Activated CD4-positive, alpha-beta T cell treated with anti-CD3 and anti-CD28 coated beads, Interleukin-2, amount 50 U/mL, for 16 hours (primary cell): Measurements from ENCODE around the gene LOXL1.

Experiments used
- DNase-seq: peaks from one replicate; pipeline ENCODE4 v3.0.0-alpha.2; 2020

Gene LOXL1

DNA sequence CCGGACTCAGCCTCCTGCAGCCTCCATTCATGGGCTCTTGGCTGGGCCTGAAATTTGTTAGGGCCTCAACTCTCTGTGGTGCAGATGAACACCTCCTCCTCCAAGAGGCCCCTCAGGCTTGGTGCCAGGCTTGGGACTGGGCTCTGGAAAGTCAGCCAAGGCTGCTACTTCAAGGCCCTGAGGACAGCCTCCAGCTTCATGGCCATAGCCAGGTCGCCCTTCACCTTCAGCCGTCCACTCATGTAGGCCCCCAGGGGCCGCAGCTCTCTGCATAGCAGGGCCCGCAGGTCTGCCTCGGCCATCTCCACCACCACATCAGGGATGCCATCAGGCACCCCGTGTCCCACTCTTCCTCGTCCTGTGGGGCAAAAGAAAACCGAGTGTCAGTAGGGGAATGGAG lies 57.5 kb downstream of the LOXL1 start:
- DNase-seq: no peak

DNA sequence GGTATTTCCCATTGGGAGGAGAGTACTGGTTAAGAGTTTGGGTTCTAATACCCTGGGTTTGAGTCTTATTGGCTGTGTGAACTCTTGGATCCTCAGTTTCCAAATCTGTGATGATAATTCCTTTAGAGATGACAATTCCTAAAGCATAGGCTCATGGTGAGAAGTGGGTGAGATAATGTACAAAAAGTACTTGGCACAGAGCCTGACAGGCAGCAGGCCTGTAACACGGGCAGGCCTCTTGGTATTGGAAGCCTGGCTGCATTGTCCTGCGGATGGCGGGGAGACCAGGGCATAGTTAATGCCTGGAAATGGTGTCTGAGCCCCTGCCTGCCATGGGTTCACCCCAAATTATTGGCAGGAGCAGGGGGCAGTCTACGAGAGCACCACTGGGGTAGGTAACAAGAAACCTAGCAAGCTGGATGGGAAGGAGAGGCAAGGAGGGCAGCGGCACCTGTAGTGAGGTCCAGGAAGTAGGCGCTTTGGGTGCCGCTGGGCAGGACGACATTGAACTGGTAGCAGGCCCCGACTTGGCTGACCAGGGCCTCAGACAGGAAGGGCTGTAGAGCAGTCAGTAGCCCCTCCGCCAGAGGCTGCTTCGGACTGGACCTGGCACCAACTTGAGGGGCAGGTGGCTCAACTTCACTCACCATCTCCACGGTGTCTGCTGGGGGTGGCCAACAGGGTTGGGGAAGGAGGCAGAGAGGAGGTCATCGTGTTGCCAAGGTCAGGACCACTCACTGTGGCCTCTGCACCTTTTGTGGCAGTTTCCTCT lies 58.1 kb downstream of the LOXL1 start:
- DNase-seq: no peak

DNA sequence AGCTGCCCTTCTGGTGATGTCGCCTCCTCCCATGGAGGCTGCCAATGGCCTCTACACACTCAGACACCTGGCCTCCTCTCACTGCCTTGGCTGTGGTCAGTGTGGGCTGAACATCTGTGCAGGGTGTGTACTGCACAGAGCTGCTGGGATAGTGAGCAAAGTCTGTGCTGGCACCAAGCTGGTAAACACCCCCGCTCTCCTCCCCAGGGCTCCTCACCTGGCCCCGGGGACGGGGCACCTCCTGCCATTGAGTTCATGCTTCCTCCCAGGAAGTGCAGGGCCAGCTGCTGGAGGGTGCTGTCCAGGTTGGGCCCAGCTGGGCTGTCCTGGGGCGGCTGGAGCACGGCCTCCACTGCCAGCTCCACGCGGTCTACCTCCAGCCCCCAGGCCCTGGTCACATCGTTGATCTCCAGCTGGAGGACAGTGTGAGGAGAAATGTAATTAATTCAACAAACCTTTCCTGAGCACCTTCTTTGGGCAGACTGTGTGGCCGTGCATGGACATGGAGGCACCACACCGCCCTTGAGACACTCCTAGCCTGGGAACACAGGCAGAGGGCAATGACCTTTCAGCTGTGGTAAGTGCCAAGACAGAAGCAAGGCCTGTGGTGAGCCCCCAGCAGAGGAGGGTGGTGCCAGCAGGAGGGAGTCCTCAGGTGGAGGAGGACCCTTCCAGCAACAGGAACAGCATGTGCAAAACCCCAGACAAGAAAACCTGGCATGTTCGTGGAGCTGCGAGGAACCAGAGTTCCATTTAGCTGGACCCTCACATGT lies 59.0 kb downstream of the LOXL1 start:
- DNase-seq: no peak

DNA sequence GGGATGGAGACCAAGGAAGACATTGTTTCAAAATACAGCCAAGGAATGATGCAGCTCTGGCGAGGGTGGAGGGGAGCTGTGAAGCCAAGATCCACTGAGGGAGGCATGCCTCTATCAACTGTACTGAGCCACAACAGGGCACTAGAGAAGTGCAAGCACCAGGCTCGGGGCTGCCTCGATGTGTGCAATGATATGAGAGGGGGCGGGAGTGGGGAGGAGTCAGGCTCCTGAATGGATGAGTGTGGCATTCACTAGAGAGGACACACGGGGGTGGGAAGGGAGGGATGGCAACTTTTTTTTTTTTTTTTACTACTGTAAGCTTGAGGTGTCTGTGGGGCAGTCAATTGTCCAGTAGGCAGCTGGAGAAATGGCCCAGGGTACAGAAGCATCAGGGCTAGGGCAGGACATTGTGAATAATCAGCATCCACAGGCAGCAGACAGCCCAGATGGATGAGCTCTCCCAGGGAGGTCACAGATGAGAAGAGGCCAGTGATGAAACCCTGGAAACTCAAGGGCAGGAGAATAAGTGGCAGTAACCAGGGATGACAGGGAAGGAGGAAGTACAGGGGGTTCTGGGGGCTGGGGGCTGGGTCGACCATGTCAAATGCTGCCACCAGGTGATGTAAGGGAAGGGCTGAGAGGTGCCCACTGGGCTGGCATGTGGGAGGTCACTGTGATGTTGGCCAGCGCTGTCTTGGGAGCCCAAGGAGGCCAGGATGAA lies 60.0 kb downstream of the LOXL1 start:
- no peak for DNase-seq

DNA sequence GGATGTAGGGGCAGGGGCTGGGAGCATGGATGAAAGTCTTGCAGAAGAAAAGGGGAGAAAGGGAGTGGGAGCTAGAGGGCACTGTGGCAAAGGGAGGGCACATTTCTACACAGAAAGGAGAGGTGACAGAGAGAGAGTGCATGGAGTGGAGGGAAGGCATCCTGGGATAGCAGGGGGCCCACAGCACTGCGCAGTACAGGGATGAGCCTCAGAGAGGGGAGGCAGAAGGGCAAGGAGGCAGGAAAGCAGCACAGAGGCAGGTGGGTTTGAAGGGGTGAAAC lies 60.5 kb downstream of the LOXL1 start:
- DNase-seq: no peak

DNA sequence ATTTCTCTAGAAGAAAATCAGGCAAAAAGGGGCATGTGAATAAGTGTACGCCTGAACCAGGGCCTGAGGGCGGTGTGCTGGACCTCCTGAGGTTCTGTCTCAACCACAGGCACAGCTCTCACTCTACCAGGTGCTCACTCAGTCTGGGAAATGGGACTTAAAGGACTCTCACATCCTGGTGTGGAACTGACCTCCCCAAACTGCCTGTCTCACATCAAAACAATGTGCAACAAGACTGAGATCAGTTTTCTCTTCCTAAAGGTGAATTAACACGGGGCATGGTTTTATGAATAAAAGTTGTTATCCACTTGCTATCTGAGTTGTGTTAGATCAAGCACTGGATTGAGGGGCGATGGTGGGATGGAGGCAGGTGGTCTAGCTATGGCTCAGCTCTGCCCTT lies 61.0 kb downstream of the LOXL1 start:
- no peak for DNase-seq

DNA sequence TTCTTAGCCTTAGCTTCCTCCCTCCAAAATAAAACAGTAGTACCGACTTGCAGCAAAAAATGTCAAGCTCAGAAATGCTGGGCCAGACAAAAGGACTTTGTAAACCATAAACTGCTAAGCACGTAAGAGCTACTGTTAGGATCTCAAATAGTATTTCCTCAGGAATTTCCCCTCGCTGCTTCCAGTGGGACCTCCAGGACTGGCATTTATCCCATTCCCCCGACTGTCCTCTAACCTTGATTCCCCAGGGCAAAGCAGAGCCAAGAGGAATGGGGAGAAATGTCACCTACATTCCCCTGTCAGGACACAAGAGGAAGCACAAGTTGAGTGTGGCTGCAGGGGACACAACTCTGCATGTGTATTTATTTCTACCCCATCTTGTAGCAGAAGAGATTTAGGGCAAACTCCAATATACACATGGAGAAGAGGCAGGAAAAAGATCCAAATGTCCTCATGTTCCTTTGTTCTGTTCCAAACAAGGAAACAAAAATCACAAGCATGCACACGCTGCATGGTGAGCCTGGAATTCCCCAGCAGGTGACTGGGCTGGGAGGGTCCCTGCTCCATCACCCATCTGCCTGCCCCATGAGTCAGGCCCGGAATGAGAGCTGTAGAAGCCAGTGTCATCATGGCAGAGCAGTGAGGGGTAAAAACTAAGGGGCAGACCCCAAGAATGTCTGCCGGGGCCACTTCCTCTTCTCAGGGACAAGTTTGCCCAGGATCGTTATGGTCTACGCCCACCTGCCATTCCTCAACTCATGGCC lies 61.6 kb downstream of the LOXL1 start:
- DNase-seq: no peak

DNA sequence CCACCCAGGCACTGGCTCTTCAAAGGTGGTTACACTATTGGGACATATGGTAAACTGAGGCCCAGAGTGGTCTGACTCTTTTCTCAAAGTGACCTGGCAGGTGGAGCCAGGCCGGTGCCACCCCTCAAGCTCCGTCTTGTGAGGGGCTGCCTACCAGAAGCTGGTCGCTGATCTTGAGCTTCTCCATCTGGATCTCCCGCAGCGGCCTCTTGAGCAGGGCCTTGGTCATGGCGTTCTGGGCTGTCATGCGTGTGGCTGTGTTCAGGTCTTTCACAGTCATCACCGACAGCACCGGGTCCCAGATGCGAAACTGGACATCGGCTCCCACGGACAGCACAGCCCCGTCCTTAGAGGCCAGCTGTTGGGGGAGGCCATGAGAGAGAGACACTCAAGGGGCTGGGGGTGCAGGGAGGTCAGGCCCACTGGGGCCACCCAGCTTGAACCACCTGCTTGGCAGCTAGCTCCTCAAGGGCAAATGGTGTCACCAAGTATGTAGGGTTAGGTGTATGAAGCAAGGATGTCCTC lies 62.2 kb downstream of the LOXL1 start:
- DNase-seq: no peak

DNA sequence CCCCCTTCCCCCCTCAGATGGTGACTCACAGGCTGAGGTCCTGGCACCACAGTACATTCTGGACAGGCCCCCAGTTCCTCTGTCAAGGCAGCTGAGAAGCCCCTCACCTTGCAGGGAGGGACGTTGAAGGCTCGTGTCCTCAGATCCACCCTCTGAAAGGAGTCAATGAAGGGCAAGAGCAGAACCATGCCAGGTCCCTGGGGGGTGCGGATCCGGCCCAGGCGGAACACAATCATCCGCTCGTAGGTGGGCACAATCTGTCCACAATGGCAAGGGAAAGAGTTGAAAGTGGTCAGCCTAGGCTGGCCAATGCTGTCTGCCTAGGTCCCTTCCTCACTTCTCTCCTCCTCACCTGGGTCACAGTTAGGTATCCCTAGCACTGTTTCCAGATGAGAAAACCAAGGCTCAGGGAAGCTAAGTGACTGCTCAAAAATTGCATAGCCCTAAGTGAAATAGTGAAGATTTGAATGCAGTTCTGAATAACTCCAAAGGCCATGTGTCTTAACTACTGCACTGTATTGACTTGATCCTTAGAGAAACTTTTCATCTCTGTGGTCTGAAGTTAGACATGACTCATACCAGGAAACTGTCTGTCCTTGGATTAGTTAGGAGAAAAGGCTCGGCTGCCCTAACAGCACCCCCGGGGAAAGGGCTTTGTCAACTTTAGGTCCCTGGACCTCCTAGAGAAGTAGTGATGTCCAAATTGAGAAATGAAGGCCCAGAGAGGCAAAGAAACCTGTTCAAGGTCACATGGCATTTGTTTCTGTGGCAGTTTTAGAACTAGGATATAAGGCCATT lies 62.9 kb downstream of the LOXL1 start:
- no peak for DNase-seq

DNA sequence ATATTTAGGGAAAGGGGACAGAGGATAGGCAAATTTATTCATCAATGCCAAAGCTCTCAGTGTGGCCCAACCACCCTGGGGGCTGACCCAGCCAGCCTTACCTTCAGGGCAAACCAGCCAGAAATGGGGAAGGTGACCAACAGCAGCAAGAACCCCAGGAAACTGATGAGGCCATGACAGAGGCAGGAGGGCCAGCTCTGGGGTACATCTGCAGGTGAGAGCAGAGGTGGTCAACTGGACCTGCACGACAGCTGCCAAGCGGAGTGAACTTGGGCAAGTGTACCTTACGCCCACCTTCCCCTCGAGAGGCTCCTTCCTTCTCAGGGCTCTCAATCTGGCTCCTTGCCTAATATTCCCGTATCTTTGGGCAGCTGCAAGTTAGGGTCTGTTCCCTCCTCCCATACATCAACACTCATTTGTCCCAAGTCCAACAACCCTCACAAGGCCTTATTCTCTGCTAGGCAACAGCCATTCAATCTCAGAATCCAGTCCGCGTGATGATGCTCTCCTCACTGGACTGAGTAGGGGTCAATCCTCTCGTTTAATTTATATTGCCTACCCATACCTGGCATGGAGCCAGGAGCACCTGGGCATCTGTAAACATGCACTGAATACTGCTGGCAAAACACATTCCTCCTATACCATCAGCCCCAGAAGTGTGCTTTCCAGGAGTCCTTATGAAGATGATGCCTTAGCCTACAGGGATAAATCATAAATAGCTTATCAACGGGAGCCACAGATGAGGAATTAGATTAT lies 64.2 kb downstream of the LOXL1 start:
- no peak for DNase-seq

DNA sequence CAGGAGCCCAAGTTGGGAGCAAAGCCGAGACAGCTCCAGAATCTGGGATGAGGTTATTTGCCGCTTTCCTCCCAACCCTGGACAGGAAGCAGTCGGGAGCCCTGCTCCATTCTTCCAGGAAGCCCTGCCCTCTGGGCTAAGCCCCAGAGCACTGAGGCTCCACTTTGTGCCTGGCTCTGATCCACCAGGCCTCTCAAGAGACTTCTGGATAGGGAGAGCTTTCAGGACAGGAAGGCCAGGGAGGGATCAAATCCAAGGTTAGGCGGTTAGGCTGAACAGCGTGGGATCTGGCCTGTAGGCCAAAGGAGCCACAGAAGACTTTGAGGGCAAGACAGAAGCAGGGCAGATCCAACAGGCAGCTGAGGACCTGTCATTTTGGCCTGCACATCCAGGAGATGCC lies 65.0 kb downstream of the LOXL1 start:
- DNase-seq: no peak

DNA sequence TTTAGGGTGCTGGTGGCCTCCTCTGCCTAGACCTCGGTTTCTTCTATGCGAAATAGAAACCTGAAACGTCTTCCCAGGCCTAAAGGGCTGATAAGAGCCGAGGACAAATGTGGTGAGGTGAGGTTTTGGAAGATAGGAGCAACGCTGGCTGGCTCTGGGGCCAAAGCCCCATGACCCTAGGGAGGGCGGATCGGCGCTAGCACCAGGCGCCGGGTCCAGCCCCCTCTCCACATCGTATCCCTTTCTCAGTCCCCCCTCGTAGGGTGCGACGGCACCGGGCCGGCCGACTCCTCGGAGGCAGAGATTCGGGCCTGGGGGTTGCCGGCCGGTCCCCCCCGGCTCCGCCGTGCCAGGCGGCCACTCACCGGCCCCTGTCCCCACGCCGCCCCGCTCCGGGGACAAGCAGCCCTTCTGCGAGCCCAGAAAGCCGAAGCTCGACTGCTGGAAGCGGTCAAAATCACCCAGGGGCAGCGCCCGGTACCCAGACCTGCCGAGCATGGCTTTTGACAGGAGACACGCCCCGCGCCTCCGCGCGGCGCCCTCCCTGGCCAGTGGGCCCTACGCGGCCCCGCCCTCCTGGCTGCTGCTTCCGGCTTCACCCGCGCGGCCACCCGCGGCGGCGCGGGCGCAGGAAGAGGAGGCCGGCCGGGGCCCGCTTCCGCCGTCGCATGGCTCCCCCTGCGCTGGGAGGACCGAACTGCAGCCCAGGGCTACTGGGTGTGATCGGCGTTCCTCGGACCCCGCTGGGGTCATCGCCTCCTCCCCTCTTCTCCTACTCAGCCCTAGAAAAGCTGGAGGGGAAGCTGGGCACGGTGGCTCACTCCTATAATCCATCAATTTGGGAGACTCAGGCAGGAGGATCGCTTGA lies 65.7 kb downstream of the LOXL1 start, which contains the start of gene STOML1:
Gene STOML1 (minus strand): TSS at position 570 of the 868 bp plus-strand sequence. CDS start 72 bp downstream, at position 498.
- DNase-seq: peak; percentile 95

DNA sequence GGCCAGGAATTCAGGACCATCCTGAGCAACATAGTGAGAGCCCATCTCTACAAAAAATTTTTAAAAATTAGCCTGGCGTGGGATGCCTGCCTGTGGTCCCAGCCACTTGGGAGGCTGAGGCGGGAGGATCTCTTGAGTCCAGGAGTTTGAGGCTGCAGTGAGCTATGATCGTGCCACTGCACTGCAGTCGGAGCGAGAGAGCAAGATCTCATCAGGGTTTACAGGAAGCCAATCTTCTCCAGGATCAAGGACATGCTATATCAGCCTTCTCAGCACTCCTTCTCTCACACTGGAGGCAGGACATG lies 66.3 kb downstream of the LOXL1 start:
- DNase-seq: no peak

DNA sequence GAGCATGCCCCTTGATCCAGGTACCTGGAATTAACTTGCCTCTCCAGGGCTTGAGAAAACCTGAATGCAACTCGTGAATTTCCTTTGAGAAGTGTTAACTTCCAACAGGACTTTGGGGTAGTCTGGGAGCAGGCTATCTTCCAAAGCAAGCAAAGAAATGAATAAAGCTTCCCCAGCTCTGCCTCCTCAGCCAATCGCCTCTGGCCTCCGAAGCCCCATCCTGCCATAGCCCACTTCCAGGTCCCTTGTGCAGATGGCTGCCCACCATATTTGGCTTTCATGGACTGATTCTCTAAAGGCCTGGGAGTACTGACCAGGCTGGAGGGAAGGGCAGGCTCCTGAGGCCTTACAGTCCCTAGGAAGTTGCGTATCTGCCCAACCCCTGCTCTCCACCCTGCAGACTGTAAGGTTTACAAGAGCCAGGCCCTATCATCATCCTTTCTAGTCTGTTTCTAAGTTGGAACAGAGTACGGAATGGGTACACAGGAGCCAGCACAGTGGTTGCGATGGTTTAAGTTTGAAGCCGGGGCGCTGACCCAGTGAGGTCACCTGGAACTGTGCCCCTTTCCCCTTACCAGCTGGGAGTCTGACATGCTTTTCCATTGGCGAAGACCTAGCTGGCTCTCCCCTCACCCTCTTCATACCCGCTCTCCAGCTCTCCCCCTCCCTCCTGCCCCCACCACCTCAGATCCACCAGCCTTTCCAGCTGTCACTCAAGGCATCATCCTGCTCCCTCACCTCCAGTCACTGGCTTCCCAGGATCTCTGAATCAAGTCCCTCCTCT lies 67.1 kb downstream of the LOXL1 start:
- no peak for DNase-seq

DNA sequence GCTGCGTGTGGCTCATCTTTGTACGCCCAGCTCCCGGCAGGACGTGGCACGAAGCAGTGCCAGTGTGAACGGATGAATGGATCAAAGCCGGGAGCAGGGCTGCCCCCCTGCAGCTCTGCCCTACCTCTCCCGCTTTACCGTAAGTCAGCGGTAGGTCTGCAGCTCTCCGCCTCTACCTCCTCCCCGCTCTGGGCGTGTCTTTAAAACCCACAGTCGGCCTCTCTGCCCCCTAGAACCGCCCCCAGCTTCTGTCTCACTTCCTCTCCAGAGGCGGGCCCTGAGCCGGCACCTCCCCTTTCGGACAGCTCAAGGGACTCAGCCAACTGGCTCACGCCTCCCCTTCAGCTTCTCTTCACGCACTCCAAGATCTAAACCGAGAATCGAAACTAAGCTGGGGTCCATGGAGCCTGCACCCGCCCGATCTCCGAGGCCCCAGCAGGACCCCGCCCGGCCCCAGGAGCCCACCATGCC lies 68.2 kb downstream of the LOXL1 start, which contains the start of gene PML:
Gene PML (plus strand): TSS at position 304 of the 471 bp plus-strand sequence. CDS start 97 bp downstream, at position 401.
- peak; percentile 99 for DNase-seq

DNA sequence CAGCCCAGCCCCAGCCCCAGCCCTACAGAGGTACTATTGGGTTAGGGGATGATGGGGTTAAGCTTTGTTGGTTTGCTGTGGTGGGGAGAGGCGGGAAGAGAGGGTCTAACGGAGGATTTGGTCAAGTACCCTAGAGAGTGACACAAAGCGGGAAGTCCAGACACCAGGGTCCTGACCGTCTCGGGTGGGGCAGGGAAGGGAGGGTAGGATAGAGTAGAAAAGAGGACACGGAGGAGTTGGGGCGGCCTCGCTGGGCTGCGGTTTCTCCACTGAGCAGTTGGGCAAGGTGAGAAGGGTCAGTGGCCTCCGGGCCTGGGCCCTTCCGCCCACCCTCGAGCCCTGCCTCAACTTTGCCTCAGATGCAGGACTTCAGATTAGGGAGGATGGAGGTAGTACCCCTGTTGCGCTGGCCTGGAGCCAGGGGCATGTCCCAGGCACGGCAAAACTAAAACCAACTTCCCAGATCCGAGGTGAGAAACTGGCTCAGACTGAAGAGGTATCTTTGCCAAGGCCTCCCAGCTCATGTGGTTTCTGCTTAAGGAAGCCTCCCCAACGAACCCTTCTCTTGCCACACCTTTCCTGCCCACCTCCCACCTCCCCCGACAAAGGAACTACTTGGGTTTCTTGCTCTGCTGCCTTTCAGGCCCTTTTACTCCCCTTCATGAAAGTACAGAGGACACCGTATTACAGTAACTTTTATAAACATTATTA lies 68.8 kb downstream of the LOXL1 start:
- no peak for DNase-seq

DNA sequence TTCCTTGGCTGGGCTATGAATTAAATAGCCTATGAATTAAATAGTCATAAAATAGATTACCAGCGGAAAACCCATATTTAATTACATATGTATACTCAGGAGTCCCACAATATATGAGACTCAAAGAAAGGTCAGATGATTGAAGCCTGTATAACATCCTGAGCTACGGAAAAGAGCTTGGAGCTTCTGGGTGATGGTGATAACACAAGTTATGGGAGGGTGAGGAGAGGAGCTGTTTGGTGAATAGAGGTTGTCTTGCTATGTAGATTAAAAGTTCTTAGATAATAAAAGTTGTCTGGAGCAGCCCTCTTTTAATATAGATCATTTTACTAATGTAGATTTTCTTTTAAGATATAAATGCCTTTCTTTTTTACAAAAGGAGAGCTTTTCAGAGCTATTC lies 70.0 kb downstream of the LOXL1 start:
- DNase-seq: no peak

DNA sequence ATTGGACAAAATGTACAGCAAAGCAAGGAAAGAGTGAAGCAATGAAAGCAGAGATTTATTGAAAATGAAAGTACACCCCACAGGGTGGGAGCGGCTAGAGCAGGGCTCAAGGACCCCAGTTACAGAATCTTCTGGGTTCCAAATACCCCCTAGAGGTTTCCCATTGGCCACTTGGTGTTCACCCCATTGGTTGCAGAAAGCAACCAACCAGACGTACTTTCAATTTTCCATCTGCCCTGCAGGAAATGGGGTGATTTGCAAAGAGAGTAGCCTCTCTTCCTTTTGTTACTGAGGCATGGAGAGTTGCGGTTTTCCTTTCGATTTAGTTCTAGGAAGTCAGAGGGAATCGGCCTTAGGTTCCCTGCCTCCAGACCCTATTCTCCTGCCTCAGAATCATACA lies 70.7 kb downstream of the LOXL1 start:
- DNase-seq: peak; percentile 80

DNA sequence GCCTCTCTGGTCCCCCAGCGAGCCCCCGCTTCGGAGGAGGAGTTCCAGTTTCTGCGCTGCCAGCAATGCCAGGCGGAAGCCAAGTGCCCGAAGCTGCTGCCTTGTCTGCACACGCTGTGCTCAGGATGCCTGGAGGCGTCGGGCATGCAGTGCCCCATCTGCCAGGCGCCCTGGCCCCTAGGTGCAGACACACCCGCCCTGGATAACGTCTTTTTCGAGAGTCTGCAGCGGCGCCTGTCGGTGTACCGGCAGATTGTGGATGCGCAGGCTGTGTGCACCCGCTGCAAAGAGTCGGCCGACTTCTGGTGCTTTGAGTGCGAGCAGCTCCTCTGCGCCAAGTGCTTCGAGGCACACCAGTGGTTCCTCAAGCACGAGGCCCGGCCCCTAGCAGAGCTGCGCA lies 71.7 kb downstream of the LOXL1 start:
- no peak for DNase-seq
